GM23248 (cell line): ENCODE results near the gene STXBP6.

Experiments used
- EZH2 ChIP-seq: fragments of 200-600 bp; sonication (generic); IDR thresholded peaks from 2 replicates; pipeline ENCODE4 v1.6.1; 2018; ENCODE audit warnings: antibody characterized with exemption, mild to moderate bottlenecking; ENCODE audit not compliant: insufficient read depth, poor library complexity, severe bottlenecking
- EZH2phosphoT487 ChIP-seq: fragments of 200-600 bp; sonication (generic); IDR thresholded peaks from 2 replicates; pipeline ENCODE4 v1.6.1; 2018; ENCODE audit warnings: antibody characterized with exemption, moderate library complexity, mild to moderate bottlenecking, low read depth; ENCODE audit not compliant: insufficient read depth

DNA sequence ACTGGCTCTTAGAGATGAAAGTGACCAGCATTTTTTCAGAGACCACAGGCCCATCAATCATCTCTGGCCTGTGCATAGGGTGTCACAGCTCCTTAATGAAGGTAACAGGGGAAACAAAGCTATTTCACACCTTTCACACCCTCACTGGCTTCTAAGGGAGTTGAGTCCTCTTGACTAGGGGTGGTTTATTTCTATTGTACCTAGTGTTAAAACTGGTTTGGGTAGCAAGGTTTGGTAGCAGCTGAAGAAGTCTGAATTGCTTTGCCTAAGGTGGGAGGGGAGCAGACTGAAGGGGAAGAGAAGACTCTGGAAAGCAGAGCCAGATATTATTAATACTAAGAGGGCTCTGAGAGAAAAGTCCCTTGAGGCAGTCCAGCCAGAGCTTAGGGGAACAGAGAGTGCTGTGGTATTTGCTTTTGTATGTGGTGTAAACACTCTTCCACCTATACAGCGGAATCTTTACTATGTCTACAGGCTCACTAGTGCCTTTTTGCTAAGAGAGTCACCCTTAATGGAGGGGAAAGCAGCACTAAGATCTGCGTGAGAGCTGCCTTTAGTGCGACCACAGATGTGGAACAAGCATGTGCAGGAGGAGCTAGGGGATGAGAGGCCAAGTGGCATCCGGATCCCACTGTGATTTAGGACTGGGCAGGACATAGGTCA, 95.8 kb downstream of the STXBP6 start:
- TF ChIP-seq EZH2 (no peak), EZH2phosphoT487 (no peak)
